GM15510 (cell line): ENCODE data around the gene CPLX3.

ENCODE experiments used
- POLR2A ChIP-seq: IDR thresholded peaks from 3 replicates; pipeline ENCODE4 v1.6.1; 2011; ENCODE audit warnings: borderline replicate concordance; ENCODE audit not compliant: insufficient read length; ENCODE audit errors: extremely low read depth

The CPLX3 gene

DNA sequence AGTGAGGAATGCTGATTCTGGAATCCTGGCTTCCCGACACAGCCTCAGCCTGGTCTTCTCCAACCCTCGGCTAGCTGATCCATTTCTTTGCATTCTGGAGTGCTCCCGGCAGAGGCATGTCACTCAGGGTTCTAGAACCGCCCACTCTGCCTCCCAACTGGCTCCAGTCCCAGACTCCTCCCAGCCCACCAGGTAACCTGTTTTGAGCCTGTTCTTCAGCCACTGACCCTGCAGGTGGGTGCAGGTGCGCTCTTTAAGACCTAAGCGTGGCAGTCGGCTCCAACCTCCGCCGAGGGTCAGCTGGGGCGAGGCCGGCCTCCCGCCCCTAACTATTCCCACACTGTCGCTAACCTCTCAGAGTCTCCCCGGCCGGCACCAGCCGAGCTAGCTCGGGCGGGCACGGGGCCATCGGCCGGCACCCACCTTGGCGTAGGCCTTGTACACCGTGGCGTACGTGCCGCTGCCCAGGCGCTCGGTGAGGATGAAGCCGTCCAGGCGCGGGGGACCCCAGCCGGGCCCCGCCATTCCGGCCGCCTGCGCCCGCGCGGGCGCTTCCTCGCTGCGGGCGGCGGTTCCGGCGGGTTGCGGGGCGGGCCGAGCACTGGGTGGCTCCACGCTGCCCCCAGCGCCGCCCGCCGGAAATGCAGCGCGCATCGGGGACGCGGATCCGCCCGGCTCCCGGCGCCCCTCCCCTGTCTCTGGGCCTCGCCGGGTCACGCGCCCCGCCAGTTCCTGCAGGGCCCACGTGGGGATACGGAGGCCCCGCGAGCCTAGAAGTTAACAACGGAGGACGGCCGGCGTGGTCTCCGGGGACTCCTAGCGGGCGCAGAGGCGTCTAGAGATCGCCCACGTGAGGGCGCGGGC lies 16.4 kb downstream of the CPLX3 start, which contains the start of gene ULK3:
Gene ULK3, minus strand, starts transcription at position 576 of the 864 bp plus-strand sequence. Its CDS starts 51 bp downstream, at position 525.
- peak; percentile 56 for TF ChIP-seq POLR2A

DNA sequence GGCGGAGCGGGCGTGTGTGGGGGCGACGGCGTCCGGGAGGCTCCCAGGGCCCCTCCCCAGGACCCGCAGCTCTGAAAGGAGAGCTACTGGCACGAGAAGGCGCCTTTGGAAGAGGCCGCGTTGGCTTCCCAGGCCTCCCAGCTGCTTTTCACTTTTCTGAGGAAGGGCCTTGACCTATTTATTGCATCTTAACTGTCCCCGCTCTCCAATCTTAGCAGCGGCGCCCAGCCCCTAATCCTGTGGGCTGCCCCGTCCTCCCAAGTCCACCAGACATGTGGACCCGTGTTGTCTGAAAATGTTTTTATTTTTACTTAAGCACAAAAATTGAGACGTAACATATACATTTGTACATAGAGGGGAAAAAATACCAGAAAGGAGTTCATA lies 17.0 kb downstream of the CPLX3 start:
- no peak for TF ChIP-seq POLR2A

DNA sequence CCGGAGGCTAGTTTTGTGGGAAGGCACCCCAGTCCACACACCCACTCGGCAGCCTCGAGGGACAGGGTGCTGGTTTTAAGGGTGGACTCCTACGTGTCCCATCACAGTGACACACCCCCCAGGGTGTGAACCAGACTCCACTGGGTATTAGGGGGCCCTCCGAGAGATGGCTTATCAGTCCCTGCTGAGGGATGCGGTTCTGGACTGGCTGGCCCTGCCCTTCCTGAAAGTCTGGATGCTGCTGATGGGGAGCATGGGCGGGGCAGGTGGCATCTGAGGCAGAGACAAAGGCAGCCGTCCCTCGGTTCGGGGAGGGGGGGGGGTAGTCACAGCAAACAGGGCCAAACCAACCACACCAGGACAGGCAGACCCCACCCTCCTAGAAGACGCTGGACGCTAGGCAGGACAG lies 17.5 kb downstream of the CPLX3 start:
- no peak for TF ChIP-seq POLR2A

DNA sequence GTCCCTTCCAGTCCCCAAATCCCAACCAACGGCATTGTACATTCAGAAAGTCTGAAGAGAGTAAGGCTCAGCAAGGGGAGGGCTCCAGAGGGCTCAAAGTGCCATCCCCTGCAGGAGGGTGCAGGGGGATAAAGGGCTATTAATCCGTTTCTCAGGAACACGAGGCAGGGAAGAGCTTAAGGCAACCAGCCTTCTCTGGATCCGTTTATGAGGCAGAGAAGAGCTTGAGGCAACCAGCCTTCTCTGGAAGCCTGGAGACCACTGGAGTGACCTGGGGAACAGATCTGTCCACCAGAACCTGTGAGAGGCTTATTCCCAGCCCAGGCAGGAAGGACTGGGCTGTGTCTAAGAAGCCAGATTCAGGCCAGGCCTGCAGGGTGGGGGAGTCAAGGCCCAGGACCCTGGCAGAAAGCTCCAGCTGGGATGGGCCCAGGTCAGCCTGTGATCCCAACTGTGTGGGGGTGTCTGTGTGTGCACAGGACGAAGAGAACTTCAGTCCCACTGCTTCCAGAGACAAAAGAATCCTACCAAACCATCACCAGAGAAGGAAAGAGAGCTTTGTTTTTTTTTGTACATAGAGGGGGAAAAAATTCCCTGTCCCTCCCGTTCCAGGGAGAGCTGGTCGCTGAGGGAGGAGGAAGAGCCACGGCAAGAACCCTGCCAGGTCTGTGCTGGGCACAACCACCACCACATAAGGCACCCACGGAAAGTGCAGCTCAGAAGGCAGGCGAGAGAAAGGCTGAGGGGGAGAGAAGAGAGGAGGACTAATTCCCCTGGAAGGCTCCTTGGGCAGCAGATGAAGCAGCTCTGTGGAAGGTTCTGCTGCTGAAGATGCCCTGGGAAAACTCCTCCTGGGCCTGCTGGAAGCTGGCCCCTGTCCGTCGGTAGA lies 18.1 kb downstream of the CPLX3 start:
- no peak for TF ChIP-seq POLR2A

DNA sequence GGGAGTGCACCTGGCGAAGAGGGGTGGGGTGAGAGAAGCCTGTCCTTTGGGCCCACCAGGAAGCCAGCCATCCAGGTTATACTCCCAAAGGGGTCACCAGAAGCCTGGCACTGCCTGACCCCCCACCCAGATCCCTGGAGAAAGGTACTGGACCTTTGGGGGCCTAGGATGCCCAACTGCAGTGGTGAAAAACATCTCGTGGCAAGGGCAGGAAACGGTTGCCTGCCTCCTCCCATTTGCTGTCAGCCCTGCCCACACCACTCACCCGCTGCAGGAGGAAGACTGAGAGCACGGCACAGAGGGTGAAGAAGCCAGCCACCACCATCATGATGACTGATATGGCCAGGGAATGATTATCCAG lies 18.8 kb downstream of the CPLX3 start:
- no peak for TF ChIP-seq POLR2A

DNA sequence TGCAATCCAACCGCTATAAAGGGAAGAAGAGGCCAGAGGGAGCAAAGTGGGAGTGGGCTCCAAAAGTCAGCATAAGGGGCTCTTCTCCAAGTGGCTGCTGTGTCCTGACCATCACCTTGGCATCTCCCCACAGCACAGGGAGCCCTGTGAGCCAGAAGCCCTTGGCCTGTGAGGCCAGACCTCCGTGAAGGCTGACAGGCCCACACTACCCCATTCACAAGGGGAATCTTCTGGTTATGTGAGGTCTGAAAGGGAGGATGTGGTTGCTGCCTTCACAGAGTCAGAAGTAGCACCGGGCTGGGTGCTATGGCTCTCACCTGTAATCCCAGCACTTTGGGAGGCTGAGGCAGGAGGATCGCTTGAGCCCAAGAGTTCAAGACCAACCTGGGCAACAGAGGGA lies 19.2 kb downstream of the CPLX3 start:
- no peak for TF ChIP-seq POLR2A

DNA sequence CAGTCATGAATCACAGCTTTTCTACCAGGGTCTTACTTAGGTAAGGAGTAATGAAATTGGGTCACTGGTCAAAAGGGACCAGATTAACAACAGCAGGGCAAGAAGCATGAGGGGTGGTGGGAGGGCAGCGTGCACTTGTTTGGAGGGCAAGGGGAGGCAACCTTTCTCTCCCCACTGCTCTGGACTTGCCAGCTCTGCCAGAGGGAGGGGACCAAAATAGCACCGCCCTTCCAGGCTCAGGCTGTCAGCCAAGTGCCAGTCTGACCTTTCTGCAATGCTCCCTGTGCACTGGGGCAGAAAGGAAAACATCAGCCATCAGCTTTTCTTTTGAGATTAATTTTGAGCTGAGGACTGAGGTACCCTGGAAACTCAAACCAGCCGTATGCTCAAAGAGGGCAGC lies 21.0 kb downstream of the CPLX3 start:
- TF ChIP-seq POLR2A: no peak

DNA sequence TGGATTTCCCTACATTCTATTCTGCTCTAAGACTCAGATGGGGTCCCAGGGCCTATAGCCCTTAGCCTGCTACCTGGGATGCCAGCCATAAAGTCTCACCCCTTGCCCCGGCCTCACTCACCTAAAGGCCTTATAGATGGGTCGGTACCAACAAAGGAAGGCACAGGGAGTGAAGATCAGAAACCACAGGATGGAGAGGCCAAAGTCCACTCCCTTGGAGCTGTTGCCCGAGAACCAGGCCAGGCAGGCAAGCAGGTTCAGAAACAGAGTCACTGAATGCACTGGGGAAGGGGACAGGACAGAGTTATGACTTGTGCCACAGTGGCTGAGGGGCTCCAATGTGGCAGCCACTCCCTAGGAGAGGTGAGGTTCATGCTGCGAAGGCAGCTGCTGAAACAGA lies 24.0 kb downstream of the CPLX3 start:
- TF ChIP-seq POLR2A: no peak

DNA sequence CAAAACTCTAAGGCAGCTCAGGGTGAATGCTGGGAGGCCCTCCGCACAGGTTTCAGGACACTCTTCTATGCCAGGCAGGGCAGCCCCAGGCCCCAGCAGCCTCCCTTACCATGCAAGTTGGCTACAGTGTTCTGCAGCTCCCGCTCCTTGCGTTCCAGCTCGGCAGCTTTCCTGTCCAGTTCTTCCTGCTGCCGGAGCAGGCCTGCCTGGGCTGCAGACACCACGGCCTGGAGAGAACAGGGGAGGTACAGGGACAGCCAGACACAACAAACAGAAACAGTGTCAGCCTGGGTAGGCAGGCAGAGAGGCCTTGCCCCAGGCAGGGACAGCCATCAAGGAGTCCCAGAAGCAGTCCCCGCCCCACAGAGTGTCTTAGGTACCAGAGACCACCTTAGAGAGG lies 25.5 kb downstream of the CPLX3 start:
- TF ChIP-seq POLR2A: no peak

DNA sequence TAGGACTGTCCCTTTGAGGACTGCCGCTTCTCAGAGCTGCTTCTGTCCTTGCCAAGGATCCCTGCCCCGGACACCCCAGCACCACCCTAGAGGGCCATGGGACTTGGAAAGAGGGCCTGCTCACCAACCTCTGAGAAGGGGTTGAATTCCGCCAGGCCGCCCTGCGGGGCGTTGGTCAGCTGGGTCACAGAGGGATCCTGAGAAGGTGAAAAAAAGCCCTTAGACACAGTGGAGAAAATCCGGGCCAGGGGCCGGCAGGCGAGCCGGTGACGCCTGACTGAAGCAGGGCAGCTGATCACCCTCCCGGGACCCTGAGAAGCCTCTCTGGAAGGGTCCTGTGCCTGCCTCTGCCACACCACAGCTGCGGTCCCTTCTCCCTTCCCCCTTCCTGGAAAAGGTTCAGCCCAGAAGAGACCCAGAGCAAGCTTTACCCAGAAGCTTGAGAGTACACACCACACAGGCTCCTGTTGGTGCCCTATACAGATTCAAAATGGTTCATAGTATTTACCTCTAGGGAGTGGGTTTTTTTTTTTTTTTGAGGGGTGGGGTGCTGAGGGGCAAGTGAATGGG lies 28.1 kb downstream of the CPLX3 start:
- TF ChIP-seq POLR2A: no peak

DNA sequence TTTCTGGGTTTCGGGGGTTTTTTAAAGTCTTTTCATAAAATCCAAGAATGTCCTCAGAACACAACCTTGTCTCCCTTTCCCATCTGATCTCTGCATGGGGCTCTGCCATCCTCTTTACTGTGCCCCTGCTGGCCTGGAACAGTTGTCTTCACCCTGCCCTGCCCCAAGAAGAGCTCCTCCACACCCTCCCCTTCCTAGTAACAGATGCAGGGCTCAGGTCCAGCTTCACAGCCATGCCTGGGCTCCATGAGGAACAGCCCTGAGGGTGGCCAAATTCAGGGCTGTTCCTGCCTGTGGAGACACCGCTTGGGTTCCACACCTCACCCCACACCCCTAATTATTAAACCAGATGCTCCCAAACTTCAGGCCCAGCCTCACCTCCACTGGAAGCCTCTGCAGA lies 29.4 kb downstream of the CPLX3 start:
- no peak for TF ChIP-seq POLR2A

DNA sequence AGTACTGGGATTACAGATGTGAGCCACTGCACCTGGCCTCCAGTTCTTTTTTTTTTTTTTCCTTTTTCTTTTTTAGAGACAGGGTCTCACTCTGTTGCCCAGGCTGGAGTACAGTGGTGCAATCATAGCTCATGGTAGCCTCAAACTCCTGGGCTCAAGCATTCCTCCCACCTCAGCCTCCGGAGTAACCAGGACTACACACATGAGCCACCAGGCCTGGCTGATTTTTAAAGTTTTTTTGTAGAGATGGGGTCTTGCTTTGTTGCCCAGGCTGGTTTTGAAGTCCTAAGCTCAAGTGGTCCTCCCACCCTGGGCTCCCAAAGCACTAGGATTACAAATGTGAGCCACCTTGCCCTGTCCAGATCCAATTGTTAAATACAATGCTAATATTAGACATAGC lies 30.1 kb downstream of the CPLX3 start:
- no peak for TF ChIP-seq POLR2A

DNA sequence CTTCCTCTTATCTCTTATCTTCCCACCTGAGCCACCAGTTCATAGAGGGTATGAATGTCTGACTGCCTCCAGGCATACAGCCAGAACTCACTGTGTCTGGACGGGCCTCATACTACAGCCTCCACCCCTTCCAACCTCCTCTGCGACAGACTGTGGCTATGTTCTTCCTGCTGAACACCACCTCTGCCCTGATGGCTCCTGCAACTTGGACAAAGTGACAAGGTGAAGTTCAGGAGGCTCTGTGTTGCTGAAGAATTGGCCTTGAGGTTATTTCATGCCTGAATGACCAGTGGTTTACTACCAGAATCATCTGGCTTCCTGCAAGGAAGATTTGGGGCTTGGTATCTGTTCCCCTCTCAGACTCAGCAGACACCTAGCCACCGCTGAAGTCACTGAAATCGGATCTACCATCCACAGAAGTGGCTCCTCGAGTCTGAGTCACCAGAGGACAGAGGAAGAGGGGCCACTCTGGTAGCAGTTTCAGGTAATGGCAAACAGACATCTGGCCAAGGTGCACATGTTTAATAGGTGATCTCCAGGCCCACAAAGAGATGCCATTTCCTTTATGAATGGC lies 30.7 kb downstream of the CPLX3 start:
- TF ChIP-seq POLR2A: no peak

DNA sequence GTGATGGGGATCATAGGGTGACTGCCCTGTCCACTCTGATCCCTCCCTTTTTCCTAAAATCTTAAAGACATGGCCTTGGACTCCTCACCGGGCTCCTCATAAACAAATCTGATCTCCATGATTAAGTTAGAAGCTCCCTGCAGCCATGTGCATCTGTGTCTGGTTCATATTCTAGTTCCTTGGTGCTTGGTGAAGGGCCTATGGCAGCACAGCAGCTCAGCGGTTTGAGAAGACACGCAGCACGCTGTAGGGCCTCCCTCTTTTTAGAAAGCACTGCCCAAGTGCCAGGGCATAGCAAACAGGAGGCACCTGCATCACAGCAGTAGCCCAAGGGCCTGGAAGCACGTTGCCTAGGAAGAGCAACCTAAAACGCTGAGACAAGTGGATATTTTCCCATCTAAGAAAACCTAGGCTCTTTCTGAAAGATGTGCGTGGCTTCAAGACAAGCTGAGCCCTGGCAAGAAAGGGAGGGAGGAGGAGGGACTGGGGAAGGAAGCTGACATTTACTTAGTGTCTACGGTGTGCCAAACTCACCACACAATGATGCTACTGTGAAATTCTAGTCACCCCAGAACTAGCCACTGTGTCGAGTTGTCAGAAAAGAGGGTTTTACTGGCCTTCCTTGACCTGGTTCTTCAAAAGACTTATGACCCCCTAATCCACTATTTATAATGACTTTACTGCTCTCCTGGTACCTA lies 31.4 kb downstream of the CPLX3 start:
- TF ChIP-seq POLR2A: no peak
